ENCODE data around the gene CST7. TPM values are rescaled to one million over a fixed set of nuclear protein-coding genes. Genes with fewer than 3 reads are reported as not detected.

The CST7 gene
- total RNA-seq, 1 experiment from 2014 or later, result not detected

GRCh38 chr20:24953209-24953575 lies 4.1 kb downstream of the CST7 start:
- CTCF ChIA-PET, result no interaction called here
- H4K20me1 ChIP-seq (ENCODE audit: insufficient read depth), result no peaks in the 10 kb centered on the region
- DNase-seq (ENCODE audit: low read depth, low spot score) (no peak), ATAC-seq (no peak)
- no peak overlapping the region for H3K4me3 ChIP-seq (replicated peaks in 1 of 2; ENCODE audit: low read depth in 1 of 2, low read length in 2 of 2)
- no peaks in the 10 kb centered on the region for H3K9me2 ChIP-seq (ENCODE audit: insufficient read depth)
- H3K4me1 ChIP-seq (ENCODE audit: control insufficient read depth in 1 of 2, insufficient read depth in 2 of 2, low read length in 2 of 2), result peaks cover 0 to 6% of the 10 kb centered on the region in 2 experiments; a peak in 1 of 4 replicates
- POLR2A ChIA-PET, result no interaction called here
- H3K4me2 ChIP-seq (ENCODE audit: low read length), result no peak overlapping the region
- no peak for TF ChIP-seq CTCF (IDR thresholded peaks at IDR 0.05 in 2 of 3, conservative IDR thresholded peaks at IDR 0.05 in 1 of 3; ENCODE audit: borderline replicate concordance in 1 of 3, insufficient read depth in 1 of 3, low read depth in 2 of 3, low read length in 2 of 3)
- no peak for TF ChIP-seq ATF3 (IDR thresholded peaks at IDR 0.05)
- TF ChIP-seq SP1 (IDR thresholded peaks at IDR 0.05; ENCODE audit: low read depth), result no peak
- no peak for TF ChIP-seq EZH2phosphoT487 (IDR thresholded peaks at IDR 0.05; ENCODE audit: borderline replicate concordance)
- TF ChIP-seq CBX3 (IDR thresholded peaks at IDR 0.05; ENCODE audit: low read depth), result no peak
- no peak for TF ChIP-seq EGR1 (IDR thresholded peaks at IDR 0.05; ENCODE audit: low read depth)
- no peak for TF ChIP-seq FOSL1 (IDR thresholded peaks at IDR 0.05; ENCODE audit: low read depth)
- no peak for TF ChIP-seq ZBTB33 (IDR thresholded peaks at IDR 0.05; ENCODE audit: extremely low read depth, insufficient replicate concordance, low read length)
- no peak for TF ChIP-seq POLR2A (IDR thresholded peaks at IDR 0.05; ENCODE audit: borderline replicate concordance, extremely low read depth, insufficient read depth, insufficient read length)
- intact Hi-C loops (cut with micrococcal nuclease), result no loop called here
- H3K27me3 ChIP-seq (ENCODE audit: insufficient read depth, low read length), result peaks cover 3% of the 10 kb centered on the region; the same call in 1 of the 2 replicates
- no peak overlapping the region for H2AFZ ChIP-seq (ENCODE audit: low read depth, low read length, poor library complexity, severe bottlenecking)
- H3K27ac ChIP-seq (ENCODE audit: low read depth, low read length), result no peak overlapping the region
- no peaks in the 10 kb centered on the region for H3K9me3 ChIP-seq (ENCODE audit: control insufficient read depth in 1 of 2, insufficient read depth in 1 of 2, low read depth in 1 of 2, low read length in 2 of 2)
- no peaks in the 10 kb centered on the region for H3K79me2 ChIP-seq (ENCODE audit: insufficient read depth, low read length)
- BruUV-seq (replicated peaks), result no TSS peak
- RAD21 ChIA-PET (ENCODE audit: low non-redundant PET in 1 of 2, low total read pairs in 2 of 2, uncharacterized antibody in 2 of 2, unreplicated experiment in 2 of 2), result no interaction called here
- 0 out of 4 replicates have a peak, but pooled peaks cover 0 to 4% of the 10 kb centered on the region in 2 experiments for H3K36me3 ChIP-seq (ENCODE audit: control insufficient read depth in 1 of 2, insufficient read depth in 2 of 2, low read length in 2 of 2)
- no peak overlapping the region for H3K9ac ChIP-seq (ENCODE audit: low read length)
